Central memory CD8-positive, alpha-beta T cell (primary cell): ENCODE results near the gene TMOD4.
A peak's percentile ranks its signal among the peaks of the same experiment; 100 is the strongest.

Experiments
- ATAC-seq: fragments of 150-1000 bp; cut with Tn5 transposase; replicated peaks from 2 replicates; pipeline ENCODE4 v1.10.0; 2022; ENCODE audit warnings: mild to moderate bottlenecking, moderate FRiP score, moderate number of reproducible peaks; ENCODE audit not compliant: poor library complexity, severe bottlenecking; ENCODE audit errors: extremely low read depth
- DNase-seq, 2 donors: peaks; one replicate each; pipeline ENCODE4 v3.0.0; 2021; ENCODE audit warnings: low spot score in 2 of 2
- H3K27ac Mint-ChIP-seq: one replicate; pipeline ENCODE4 v1.8.0; 2022; ENCODE audit warnings: low read depth, mild to moderate bottlenecking, moderate library complexity, mixed read lengths
- H3K27me3 Mint-ChIP-seq: one replicate; pipeline ENCODE4 v1.8.0; 2022; ENCODE audit warnings: mixed read lengths
- H3K36me3 Mint-ChIP-seq: one replicate; pipeline ENCODE4 v1.8.0; 2022; ENCODE audit warnings: mild to moderate bottlenecking, moderate library complexity, mixed read lengths; ENCODE audit not compliant: insufficient read depth
- H3K4me1 Mint-ChIP-seq: one replicate; pipeline ENCODE4 v1.8.0; 2022; ENCODE audit warnings: mixed read lengths
- H3K4me3 Mint-ChIP-seq: one replicate; pipeline ENCODE4 v1.8.0; 2022; ENCODE audit warnings: mild to moderate bottlenecking, moderate library complexity, mixed read lengths
- H3K9me3 Mint-ChIP-seq: one replicate; pipeline ENCODE4 v1.8.0; 2022; ENCODE audit warnings: mixed read lengths

Gene TMOD4

GRCh38 chr1:151132335-151133017 lies 43.3 kb downstream of the TMOD4 start:
- Mint-ChIP-seq H3K36me3 (peaks cover 4% of the 10 kb centered on the region), H3K9me3 (no peaks in the 10 kb centered on the region), H3K27me3 (no peaks in the 10 kb centered on the region), H3K4me3 (no peak overlapping the region), H3K4me1 (no peaks in the 10 kb centered on the region), H3K27ac (no peak overlapping the region)
- DNase-seq (no peak), ATAC-seq (no peak)

GRCh38 chr1:151131701-151132334 lies 44.0 kb downstream of the TMOD4 start:
- no peak for DNase-seq
- no peak for ATAC-seq

GRCh38 chr1:151130987-151131586 lies 44.7 kb downstream of the TMOD4 start:
- Mint-ChIP-seq H3K4me1 (no peaks in the 10 kb centered on the region), H3K36me3 (peaks cover 6% of the 10 kb centered on the region), H3K27ac (no peak overlapping the region), H3K9me3 (no peaks in the 10 kb centered on the region), H3K4me3 (peak overlapping the region; percentile 36), H3K27me3 (no peaks in the 10 kb centered on the region)
- ATAC-seq (peak; percentile 95), DNase-seq (peak; percentile 35 to 41)

More at GRCh38 chr1:151131701-151132334, 44.0 kb downstream of the TMOD4 start:
- Mint-ChIP-seq H3K27me3 (no peaks in the 10 kb centered on the region), H3K9me3 (no peaks in the 10 kb centered on the region), H3K27ac (no peak overlapping the region), H3K4me1 (no peaks in the 10 kb centered on the region), H3K36me3 (peaks cover 6% of the 10 kb centered on the region), H3K4me3 (no peak overlapping the region)

- H3K9me3 Mint-ChIP-seq, result no peaks in the 10 kb centered on the region
- ATAC-seq (no peak), DNase-seq (no peak)
- no peak overlapping the region for H3K4me3 Mint-ChIP-seq
- no peak overlapping the region for H3K27ac Mint-ChIP-seq
- H3K36me3 Mint-ChIP-seq, result peaks cover 15% of the 10 kb centered on the region
- H3K27me3 Mint-ChIP-seq, result no peaks in the 10 kb centered on the region
- no peaks in the 10 kb centered on the region for H3K4me1 Mint-ChIP-seq
Measured at GRCh38 chr1:151128800-151129199, 47.0 kb downstream of the TMOD4 start.

- no peak for ATAC-seq
- DNase-seq, result no peak
- Mint-ChIP-seq H3K4me1 (no peaks in the 10 kb centered on the region), H3K4me3 (no peak overlapping the region), H3K27ac (no peak overlapping the region), H3K36me3 (peaks cover 34% of the 10 kb centered on the region), H3K27me3 (no peaks in the 10 kb centered on the region), H3K9me3 (no peaks in the 10 kb centered on the region)
Measured at GRCh38 chr1:151124763-151125403, 50.9 kb downstream of the TMOD4 start.
